NK-92 (cell line): ENCODE data around the gene PRR22.
A peak's percentile ranks its signal among the peaks of the same experiment; 100 is the strongest.
"Not testable (repeated sequence)": the region's sequence is repeated elsewhere in the genome, so short reads cannot be mapped to it uniquely, and the experiment has no call there.

Source experiments
- DNase-seq: peaks from one replicate; lab custom pipeline; 2025; ENCODE audit not compliant: unreplicated experiment; lab: John Stamatoyannopoulos, UW

PRR22 gene

DNA sequence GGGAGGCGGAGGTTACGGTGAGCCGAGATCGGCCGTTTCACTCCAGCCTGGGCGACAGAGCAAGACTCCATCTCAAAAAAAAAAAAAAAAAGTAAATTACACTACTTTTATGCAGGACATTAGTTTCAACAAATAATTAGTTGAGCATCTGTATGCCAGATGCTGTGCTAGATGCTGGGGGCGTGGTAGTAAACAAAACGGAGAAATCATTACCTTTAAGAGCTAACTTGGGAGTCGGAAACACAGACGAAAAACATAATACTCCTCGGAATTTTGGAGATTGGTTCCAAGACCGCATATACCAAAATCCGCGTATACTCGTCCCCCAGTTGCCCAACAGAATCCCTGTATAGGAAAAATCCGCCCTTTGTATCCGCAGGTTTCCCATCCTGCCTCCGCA lies 7.7 kb upstream of the PRR22 start:
- DNase-seq = no peak

DNA sequence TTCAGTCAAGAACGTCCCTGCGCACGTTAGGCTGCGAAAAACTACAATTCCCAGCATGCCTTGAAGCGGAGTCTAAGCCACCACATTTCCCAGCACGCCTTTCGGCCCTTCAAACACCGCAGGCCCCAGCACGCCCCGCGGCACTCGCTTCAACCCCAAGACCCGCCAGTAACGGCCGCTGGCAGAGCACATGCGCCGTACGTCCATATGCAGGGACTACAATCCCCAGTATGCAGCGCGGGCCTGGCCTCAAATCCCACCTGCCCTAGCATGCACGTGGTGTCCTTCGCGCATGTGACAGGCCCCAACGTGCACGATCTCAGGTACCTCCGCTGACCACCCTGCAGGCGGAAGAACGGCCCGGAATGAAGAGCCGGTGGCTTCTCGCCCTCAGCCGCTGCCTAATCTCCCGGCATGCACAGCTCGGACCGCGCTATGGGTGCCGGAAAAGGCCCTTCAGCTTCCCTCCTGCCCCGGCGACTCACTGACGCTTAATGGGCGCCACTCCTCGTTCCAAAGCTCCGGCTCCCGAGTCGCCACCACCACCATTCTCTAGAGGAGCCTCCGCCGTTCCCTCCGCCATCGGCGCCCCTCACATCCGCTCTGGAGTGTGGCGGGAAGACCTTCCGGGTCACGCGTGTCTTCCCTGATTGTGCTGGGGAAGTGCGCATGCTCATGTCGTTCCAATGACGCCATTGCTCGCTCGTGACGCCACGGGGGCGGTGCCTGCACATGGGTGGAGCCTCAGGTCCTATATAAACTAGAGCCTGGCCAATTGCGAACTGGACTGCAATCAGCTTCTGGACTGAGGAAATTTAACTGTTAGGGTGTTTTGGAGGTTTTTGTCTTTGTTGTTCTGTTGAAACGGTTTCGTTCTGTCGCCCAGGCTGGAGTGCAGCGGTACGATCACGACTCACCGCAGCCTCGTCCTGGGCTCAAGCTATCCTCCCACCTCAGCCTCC lies 6.3 kb upstream of the PRR22 start, which contains the start of gene DUS3L:
DUS3L (minus strand) TSS at position 605 of the 962 bp plus-strand sequence; CDS start at position 583, 22 bp downstream.
- DNase-seq = peak; percentile 84

DNA sequence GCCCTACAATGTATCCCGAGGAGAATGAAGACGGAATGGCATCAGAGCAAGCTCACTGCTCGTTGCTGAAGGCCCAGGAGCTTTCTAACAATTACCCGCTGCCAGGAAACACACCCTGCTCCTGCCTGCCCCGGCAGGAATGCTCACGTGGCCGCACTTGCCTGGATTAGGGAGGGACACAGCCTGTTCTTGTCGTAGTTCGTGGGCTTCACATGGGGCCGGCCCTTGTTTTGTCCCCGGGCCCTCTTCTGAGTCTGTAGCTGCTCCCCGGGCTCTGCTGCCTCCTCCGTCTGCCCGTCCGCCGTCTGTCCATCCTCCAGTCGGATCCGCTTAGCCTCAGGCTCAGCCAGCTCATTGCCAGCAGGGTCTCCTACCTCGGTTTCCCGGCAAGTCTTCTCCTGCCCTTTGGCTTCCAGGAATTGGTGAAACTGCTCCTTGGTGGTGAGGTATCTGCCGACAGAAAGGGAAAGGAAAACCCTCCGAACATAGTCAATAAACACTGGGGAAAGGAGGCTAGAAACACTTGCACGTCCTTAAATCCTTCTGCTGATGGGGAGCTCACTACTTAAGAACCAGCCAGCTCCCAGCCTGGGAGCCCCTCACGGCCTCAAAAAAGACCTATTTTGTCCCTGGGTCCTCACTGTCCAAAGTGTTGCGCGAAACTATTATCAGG lies 5.5 kb upstream of the PRR22 start:
- no peak for DNase-seq

DNA sequence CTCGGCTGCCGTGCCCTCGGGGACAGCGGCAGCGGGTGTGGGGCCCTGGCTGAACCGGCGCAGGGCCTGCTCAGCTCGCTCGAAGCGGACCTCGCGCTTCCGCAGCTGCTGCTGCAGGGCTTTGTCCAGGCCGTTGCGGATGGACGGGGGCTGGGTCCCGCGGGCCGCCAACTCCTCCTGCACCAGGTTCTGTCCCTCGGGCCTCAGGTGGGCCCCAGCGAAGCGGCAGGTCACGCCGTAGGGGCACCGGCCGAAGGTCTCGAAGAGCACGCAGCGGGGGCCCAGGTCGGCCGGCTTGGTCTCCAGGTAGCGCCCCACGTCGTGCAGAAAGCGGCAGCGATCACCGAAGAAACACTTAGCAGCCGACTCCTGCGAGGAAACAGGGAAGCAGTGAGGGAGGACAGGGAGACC lies 4.8 kb upstream of the PRR22 start:
- DNase-seq = no peak

DNA sequence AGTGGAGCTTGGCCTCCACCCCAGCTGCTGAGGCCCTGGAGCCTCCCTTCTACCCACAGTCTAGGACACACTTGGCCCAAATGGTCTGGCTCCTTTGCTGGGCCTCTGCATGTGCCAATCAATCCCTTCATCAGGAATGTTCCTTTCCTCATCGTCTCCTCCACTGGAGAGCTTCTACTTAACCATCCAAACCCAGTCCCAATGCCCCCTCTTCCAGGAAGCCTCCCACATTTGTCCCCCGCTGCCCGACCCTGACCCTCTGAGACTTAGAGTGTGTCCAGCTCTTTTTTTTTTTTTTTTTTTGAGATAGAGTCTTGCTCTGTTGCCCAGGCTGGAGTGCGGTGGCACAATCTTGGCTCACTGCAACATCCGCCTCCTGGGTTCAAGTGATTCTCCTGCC lies 3.9 kb upstream of the PRR22 start:
- no peak for DNase-seq

DNA sequence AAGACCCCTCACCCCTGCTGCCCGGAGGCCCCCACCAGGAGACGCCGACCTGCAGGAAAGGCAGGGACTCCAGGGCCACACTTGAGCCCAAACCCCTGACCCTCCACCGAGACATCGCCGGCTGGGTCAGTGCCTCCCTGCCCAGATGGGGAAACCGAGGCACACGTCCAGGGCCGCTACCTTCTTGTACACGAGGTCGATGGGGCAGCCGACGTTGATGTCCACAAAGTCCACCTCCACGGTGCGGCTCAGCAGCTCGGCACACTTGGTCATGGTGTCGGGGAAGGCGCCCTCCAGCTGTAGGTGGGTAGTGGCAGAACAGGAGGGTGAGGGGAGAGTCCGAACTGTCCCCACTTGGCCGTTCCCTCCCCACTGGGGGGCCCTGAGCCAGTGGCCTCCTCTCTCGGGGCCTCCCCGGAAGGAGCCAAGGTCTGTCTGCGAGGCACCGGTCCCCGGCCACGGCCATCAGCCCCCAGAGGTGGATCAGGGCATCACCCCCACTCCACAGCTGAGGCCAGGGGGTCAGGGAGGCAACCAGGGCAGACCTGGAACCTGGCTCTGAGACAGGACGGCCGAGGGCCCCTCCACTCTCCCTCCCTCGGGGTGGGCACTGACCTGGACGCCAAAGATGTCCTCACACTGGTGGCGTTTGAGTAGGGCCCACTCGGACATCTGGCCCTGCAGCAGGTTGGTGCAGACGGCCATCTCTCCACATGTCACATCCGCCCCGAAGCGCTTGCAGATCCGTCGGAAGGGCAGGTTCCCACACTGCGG lies 3.0 kb upstream of the PRR22 start:
- DNase-seq = no peak

DNA sequence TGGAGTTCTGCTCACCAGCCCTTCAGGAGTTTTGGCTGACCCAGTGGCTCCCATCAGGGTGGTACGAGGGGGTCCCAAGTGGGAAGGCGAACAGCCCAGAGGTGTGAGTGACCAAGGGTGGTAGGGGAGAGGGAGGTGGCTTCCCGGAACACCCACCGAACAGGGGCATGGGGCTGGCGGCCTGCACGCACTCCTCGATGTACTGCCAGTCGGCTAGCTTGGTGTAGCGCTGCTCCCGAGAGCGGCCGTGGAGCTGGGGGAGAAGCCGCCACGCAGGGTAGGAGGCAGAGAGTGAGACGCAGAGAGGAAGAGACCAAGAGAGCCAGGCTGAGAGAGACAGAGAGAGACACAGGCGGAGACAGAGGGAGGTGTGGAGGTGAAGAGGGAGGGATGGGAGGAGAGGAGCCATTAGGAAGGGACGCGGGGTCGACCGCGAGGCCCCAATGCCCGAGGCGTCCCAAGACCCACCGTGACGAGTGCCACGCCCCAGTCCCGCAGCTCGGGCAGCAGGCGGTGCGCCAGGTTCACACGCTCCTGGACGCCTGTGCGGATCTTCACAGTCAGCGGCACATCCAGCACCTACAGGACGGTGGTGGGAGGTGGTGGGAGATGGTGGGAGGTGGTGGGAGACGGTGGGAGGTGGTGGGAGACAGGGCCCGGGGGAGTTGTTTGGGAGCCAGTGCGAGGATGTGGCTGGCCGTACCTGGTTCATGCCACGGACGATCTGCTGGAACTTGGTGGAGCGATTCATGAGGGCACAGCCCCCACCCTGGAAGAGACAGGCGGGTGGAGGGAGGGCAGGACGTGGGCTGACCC lies 2.3 kb upstream of the PRR22 start:
- DNase-seq = no peak

DNA sequence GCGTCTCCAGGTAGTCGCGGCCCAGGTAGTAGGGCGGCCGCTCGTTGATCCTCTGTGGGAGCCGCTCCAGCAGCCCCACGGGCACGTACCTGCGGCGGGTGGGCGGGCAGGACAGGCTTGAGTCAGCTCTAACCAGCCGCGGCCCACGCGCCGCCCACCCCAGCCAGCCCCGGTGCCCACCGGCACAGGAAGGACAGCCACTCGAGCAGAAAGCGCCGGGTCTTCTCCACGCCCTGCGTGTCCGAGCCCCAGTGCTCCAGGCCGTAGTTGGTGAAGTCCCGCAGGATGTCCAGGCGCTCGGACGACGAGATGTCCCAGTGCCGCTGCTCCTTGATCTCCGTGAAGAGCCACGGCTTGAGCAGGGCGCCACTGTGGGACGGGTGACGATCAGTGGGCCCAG lies 877 bp upstream of the PRR22 start:
- DNase-seq = no peak

DNA sequence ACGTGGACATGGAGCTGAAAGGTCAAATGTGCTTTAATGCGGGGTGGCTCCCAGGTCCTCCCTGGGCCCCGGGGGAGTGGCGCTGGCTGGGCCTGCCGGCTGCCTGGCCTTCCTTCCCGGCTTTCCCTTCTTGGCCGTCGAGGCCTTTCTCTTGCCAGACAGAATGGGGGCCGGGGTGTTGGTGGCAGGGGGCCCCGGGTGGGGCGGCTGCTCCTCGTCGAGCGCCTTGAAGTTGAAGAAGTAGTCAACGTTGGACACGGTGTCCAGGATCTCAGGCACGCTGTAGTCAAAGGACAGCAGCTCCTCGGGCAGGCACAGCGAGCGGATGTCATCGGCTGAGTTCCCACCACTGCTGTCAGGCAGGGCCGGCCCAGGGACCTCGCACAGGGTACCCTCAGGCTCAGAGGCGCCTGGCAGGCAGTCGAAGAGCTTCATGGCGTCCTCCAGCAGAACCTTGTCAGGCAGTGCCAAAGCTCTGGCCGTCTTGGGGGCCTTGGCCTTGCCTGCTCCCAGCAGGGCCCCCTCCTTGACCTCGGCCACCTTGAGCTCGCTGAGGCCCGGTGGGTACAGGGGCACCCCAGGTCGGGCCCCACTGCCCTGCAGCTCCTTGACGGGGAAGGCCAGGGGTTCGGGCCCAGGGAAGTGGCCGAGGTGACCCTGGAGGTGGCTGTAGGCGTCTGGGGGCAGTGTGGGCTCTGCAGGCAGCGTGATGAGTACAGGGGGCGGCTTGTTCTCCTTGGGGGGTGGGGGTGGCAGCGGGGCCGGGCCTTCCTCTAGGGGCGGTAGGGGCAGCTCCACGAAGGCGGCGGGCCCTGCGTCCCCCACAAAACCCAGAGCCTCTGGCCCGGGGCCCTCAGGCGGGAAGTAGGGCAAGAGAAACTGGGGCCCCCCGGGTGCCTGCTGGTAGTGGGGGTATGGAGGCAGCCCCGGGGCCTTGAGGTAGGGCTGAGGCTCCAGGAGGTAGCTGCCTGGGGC lies 1.3 kb downstream of the PRR22 start:
- no peak for DNase-seq

DNA sequence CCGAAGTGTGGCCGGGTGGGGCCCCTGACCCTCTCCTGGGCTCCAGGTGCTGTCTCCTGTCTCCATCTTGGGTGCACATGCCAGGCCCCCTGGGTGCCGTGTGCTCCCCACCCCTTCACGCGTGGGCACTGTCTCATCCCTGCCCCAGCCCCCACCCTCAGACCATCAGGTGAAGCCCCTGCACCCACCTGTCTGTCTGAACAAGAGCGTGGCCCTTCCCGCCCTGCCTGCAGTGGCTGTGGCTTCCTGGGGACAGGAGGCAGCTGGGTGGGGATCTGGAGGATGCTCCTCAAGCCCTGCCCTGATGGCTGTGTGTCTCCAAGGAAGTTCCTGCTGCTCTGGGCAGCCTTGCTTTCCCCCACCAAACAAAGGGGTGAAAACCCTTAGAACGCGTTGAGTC lies 2.2 kb downstream of the PRR22 start:
- DNase-seq = no peak

DNA sequence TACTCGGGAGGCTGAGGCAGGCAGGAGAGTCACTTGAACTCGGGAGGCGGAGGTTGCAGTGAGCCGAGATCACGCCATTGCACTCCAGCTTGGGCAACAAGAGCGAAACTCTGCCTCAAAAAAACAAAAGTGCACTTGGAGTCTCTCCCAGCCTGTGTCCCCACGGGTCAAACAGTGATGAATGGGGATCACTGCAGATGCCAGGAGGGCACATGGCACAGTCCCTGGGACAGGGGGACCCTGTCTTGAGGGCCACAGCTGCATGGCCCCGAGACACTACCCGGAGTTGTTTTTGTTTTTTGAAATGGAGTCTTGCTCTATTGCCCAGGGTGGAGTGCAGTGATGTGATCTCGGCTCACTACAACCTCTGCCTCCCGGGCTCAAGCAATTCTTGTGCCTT lies 3.6 kb downstream of the PRR22 start:
- not testable (repeated sequence) for DNase-seq

DNA sequence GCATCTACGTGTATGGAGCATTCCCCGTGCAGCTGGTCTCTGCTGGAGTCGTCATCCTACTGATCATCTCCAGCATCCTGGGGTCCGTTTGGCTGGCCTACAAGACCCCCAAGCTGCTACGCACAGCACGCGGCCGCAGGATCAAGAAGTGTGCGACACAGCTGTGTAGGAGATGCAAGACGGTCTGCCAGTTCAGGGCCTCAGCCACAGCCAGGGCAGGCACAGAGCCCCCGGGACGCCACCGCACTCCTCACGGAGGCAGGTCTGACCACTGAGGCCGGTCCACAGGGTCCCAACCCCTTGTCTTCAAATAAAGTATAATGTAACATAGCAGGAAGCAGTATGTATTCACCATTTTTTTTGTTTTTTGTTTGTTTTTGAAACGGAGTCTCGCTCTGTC lies 6.1 kb downstream of the PRR22 start:
- DNase-seq = no peak

DNA sequence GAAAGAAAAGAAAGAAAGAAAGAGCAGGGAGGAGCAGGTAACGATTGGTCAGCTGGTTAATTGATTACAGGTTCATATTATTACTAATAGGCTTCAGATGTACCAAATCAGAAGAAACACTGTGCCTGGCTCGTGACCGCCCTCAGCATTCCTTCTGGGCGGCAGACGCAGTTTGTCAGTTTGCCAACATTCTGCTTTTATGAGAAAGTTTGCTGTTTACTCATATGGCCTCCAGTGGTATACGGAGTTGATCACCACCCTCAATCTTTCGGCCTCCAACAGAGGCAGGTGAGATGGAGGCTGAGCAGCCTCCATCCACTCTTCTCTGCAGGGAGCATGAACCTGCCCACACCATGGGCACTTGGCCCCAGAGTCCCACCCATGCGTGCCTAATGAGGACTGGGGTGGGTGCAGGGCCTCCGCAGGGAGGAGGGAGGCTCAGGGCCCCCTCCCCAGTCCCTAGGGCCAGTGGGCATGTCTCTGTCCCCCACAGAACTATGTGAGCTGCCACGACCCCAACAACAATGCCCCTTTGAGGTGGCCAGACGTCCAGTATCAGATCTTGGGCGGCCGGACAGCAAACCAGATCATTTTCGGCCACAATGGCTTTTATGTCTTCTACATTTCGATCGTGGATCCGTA lies 8.8 kb downstream of the PRR22 start:
- DNase-seq = no peak

DNA sequence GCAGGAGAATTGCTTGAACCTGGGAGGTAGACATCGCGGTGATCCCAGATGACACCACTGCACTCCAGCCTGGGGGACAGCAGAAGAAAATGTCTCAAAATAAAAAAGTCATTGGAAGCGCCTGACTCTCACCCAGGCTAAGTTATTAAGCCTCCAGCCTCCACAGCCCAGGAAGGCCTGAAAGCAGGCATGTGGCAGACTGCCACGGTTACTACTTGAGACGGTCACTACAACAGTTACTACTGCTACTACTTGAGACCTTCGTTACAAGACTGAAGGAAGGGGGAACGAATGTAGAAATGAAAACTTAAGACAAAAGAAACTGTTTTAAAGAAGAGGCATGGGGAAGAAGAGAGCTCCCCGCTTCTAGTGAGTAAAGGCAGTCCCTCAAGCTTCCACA lies 9.6 kb downstream of the PRR22 start:
- no peak for DNase-seq

DNA sequence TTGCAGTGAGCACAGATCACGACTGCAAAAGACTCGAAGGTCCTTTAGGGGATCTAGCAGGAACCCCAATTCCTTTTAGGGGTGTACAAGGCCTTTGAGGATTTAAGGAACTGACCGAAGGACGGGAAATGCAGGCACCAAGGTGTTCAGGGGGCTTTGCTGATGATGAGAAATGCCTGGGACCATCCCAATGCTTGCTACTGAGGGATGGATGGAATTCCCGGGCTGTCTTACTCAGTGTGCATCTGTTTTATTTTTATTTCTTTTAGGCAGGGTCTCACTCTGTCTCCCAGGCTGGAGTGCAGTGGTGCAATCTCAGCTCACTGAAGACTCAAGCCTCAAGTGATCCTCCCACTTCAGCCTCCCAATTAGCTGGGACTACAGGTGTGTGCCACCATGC lies 11.3 kb downstream of the PRR22 start:
- no peak for DNase-seq

DNA sequence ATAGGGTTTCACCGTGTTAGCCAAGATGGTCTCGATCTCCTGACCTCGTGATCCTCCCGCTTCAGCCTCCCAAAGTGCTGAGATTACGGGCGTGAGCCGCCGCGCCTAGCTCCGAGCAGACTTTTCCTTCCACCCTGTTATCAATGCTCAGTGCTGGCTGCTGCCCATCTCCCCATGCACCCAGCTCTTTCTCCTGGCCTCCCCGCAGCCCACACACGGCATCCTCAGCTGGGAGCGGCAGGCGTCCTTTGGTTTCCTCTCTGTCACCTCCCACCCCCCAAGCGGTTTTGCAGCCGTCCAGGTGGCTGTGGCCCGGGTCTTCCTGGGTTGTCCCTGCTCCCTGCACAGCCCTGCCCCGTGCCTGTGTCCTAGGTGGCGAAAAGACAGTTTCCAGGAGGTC lies 12.1 kb downstream of the PRR22 start:
- DNase-seq = no peak

DNA sequence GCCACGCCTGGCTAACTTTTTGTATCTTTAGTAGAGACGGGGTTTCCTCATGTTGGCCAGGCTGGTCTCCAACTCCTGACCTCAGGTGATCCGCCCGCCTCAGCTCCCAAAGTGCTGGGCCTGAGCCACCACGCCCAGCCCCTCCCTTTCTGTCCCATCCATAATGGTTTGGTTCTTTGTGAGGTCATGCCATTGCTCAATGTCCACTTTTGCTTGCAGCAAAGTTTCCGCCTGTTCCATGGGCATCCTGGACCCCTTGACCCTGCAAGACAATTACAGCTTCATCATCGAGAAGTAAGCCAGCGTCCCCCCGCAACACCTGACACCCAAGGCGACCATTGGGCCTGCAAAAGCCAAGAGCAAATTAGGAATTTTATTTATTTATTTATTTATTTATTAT lies 16.6 kb downstream of the PRR22 start:
- no peak for DNase-seq

DNA sequence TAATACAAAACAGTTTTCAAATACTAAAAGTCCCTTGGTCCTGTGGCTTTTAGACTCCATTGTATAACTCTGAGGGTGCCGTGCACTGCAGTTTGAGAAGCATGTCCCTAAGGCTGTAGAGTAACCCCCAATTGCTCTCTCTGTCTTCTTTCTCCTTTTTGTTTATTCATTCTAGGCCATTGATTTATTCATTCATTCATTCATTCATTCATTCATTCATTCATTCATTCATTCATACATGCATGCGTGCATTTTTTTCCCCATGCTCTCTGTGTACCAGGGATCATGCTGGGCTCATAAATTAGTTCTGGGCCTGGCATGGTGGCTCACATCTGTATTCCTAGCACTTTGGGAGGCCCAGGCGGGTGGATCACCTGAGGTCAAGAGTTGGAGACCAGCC lies 19.3 kb downstream of the PRR22 start:
- no peak for DNase-seq

DNA sequence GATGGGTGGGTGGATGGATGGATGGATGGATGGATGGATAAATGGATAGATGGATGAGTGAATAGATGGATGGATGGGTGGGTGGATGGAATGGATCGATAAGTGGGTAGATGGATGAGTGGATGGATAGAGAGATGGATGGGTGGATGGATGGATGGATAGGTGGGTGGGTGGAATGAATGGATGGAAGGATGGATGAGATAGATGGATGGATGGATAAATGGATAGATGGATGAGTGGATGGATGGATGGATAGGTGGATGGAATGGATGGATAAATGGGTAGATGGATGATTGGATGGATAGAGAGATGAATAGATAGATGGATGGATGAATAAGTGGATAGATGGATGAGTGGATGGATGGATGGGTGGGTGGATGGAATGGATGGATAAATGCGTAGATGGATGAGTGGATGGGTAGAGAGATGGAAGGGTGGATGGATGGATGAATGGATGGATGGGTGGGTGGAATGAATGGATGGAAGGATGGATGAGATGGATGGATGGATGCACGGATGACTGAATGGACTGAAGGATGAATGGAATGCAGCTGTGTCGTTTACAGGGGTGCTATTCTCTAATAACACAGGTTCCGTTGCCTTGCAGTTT lies 21.8 kb downstream of the PRR22 start:
- DNase-seq = no peak
